ENCODE measurements around the gene GRIA4. TPM values are rescaled to one million over a fixed set of nuclear protein-coding genes. Genes with fewer than 3 reads are reported as not detected.

GRIA4 gene
- total and polyA plus RNA-seq, 4 donors = not detected

DNA sequence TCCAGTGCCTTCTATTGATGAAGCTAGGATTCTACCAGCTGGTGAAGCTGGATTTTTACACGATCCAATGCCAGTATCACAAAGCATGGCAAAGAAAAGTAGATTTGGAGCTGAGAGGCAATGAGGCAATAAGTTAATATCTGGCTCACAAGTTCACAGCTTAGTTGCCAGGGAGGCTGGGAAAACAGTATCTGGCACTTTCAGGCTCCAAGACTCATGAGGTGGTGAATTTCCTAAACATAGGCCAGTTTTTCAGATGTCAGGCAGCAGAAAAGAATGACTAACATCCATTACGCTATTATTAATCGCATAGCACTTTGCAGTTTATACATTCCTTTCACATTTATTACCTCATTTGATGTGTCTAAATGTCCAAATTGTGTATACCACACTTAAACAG, 122.7 kb downstream of the GRIA4 start:
- Histone ChIP-seq H3K4me3 (ENCODE audit: low read depth in 1 of 3, low read length in 3 of 3) (no peak overlapping the region), H3K27ac (ENCODE audit: low read depth in 1 of 2, low read length in 2 of 2) (no peak overlapping the region), H3K36me3 (ENCODE audit: control insufficient read depth in 4 of 4, insufficient read depth in 3 of 4, low read depth in 1 of 4, low read length in 3 of 4) (no peaks in the 10 kb centered on the region), H3K9ac (ENCODE audit: low read depth in 1 of 2, low read length in 2 of 2) (no peak overlapping the region), H3K4me1 (ENCODE audit: control insufficient read depth in 4 of 4, insufficient read depth in 4 of 4, low read length in 3 of 4) (no peaks in the 10 kb centered on the region), H3K9me3 (ENCODE audit: control insufficient read depth in 4 of 4, low read length in 3 of 4) (no peaks in the 10 kb centered on the region), H3K27me3 (ENCODE audit: control insufficient read depth in 4 of 4, insufficient read depth in 4 of 4, low read length in 3 of 4) (no peaks in the 10 kb centered on the region)
- 86% methylated on average over 3 of the region's 3 CpGs for WGBS
- TF ChIP-seq, protein P1, sequence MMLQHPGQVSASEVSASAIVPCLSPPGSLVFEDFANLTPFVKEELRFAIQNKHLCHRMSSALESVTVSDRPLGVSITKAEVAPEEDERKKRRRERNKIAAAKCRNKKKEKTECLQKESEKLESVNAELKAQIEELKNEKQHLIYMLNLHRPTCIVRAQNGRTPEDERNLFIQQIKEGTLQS (IDR thresholded peaks at IDR 0.05) = no peak
- TF ChIP-seq YY1 (IDR thresholded peaks at IDR 0.05) (no peak), EGR1 (IDR thresholded peaks at IDR 0.05; ENCODE audit: low read depth in 2 of 2) (no peak), FOXA1 (IDR thresholded peaks at IDR 0.05) (no peak), RXRA (IDR thresholded peaks at IDR 0.05) (no peak), FOXA2 (IDR thresholded peaks at IDR 0.05) (no peak), HNF4G (IDR thresholded peaks at IDR 0.05) (no peak)
- TF ChIP-seq, protein P2, sequence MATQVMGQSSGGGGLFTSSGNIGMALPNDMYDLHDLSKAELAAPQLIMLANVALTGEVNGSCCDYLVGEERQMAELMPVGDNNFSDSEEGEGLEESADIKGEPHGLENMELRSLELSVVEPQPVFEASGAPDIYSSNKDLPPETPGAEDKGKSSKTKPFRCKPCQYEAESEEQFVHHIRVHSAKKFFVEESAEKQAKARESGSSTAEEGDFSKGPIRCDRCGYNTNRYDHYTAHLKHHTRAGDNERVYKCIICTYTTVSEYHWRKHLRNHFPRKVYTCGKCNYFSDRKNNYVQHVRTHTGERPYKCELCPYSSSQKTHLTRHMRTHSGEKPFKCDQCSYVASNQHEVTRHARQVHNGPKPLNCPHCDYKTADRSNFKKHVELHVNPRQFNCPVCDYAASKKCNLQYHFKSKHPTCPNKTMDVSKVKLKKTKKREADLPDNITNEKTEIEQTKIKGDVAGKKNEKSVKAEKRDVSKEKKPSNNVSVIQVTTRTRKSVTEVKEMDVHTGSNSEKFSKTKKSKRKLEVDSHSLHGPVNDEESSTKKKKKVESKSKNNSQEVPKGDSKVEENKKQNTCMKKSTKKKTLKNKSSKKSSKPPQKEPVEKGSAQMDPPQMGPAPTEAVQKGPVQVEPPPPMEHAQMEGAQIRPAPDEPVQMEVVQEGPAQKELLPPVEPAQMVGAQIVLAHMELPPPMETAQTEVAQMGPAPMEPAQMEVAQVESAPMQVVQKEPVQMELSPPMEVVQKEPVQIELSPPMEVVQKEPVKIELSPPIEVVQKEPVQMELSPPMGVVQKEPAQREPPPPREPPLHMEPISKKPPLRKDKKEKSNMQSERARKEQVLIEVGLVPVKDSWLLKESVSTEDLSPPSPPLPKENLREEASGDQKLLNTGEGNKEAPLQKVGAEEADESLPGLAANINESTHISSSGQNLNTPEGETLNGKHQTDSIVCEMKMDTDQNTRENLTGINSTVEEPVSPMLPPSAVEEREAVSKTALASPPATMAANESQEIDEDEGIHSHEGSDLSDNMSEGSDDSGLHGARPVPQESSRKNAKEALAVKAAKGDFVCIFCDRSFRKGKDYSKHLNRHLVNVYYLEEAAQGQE (IDR thresholded peaks at IDR 0.05) = no peak
- DNase-seq (ENCODE audit: low spot score) = no peak

DNA sequence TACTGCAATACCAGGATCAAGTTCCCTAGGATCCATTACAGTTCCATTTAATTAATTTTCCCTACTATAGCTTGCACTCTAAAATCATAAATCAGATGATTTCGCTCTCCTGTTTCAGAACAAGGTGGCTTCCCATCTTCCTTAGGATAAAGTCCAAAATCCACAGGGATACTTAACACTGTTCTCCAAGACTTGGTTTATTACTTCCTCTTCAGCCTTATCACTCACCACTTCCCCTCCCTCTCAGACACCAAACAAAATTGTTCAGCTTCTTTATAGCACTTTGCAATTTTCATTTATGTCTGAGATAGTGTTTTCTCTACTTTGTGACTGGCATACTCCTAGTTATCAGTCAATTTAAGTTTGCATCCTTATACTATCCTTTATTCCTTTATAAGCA, 124.6 kb downstream of the GRIA4 start:
- H3K4me1 ChIP-seq (ENCODE audit: control insufficient read depth in 4 of 4, insufficient read depth in 4 of 4, low read length in 3 of 4) = no peaks in the 10 kb centered on the region
- no peak for DNase-seq (ENCODE audit: low spot score)
- WGBS = 62% methylated on average over 1 of the region's 1 CpG

DNA sequence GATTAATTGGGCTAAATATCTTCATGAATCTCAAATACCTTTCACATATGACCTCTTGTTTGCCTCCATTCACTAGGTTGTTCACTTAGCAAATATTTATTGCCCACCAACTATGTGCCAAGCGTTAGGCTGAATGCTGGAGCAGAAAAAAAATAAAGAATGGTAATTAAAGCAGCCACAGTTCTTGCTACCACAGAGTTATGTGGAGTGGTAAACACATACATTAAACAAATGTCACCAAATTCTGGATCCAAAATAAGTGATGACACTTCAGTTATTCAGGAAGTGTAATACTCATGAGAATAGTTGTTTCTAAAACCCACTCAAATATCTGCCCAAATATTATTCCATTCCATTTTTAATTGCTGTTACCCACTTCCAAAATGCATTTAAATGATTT, 128.4 kb downstream of the GRIA4 start:
- no peak for DNase-seq (ENCODE audit: low spot score)
- Histone ChIP-seq H3K9ac (ENCODE audit: low read depth in 1 of 2, low read length in 2 of 2) (no peak overlapping the region), H3K4me3 (ENCODE audit: low read depth in 1 of 3, low read length in 3 of 3) (no peak overlapping the region), H3K27me3 (ENCODE audit: control insufficient read depth in 4 of 4, insufficient read depth in 4 of 4, low read length in 3 of 4) (no peaks in the 10 kb centered on the region), H3K4me1 (ENCODE audit: control insufficient read depth in 4 of 4, insufficient read depth in 4 of 4, low read length in 3 of 4) (no peaks in the 10 kb centered on the region), H3K36me3 (ENCODE audit: control insufficient read depth in 4 of 4, insufficient read depth in 3 of 4, low read depth in 1 of 4, low read length in 3 of 4) (no peaks in the 10 kb centered on the region), H3K9me3 (ENCODE audit: control insufficient read depth in 4 of 4, low read length in 3 of 4) (no peaks in the 10 kb centered on the region), H3K27ac (ENCODE audit: low read depth in 1 of 2, low read length in 2 of 2) (no peak overlapping the region)
- 63% methylated on average over 1 of the region's 1 CpG for WGBS
- TF ChIP-seq SP1 (IDR thresholded peaks at IDR 0.05) (no peak), RAD21 (IDR thresholded peaks at IDR 0.05) (no peak), HNF4G (IDR thresholded peaks at IDR 0.05) (no peak), HNF4A (conservative IDR thresholded peaks at IDR 0.05) (no peak), EGR1 (IDR thresholded peaks at IDR 0.05; ENCODE audit: low read depth in 2 of 2) (no peak), TAF1 (conservative IDR thresholded peaks at IDR 0.05) (no peak), GABPA (IDR thresholded peaks at IDR 0.05 in 1 of 2, conservative IDR thresholded peaks at IDR 0.05 in 1 of 2) (no peak), RXRA (IDR thresholded peaks at IDR 0.05) (no peak), FOXA1 (IDR thresholded peaks at IDR 0.05) (no peak)
- TF ChIP-seq, protein P2 (IDR thresholded peaks at IDR 0.05) = no peak
- TF ChIP-seq, protein P1 (IDR thresholded peaks at IDR 0.05) = no peak
- TF ChIP-seq, protein P3, sequence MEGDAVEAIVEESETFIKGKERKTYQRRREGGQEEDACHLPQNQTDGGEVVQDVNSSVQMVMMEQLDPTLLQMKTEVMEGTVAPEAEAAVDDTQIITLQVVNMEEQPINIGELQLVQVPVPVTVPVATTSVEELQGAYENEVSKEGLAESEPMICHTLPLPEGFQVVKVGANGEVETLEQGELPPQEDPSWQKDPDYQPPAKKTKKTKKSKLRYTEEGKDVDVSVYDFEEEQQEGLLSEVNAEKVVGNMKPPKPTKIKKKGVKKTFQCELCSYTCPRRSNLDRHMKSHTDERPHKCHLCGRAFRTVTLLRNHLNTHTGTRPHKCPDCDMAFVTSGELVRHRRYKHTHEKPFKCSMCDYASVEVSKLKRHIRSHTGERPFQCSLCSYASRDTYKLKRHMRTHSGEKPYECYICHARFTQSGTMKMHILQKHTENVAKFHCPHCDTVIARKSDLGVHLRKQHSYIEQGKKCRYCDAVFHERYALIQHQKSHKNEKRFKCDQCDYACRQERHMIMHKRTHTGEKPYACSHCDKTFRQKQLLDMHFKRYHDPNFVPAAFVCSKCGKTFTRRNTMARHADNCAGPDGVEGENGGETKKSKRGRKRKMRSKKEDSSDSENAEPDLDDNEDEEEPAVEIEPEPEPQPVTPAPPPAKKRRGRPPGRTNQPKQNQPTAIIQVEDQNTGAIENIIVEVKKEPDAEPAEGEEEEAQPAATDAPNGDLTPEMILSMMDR (IDR thresholded peaks at IDR 0.05; ENCODE audit: low read depth, low read length, missing input control) = no peak
- TF ChIP-seq, protein P4, sequence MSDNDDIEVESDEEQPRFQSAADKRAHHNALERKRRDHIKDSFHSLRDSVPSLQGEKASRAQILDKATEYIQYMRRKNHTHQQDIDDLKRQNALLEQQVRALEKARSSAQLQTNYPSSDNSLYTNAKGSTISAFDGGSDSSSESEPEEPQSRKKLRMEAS (IDR thresholded peaks at IDR 0.05) = no peak
- TF ChIP-seq, protein P5, sequence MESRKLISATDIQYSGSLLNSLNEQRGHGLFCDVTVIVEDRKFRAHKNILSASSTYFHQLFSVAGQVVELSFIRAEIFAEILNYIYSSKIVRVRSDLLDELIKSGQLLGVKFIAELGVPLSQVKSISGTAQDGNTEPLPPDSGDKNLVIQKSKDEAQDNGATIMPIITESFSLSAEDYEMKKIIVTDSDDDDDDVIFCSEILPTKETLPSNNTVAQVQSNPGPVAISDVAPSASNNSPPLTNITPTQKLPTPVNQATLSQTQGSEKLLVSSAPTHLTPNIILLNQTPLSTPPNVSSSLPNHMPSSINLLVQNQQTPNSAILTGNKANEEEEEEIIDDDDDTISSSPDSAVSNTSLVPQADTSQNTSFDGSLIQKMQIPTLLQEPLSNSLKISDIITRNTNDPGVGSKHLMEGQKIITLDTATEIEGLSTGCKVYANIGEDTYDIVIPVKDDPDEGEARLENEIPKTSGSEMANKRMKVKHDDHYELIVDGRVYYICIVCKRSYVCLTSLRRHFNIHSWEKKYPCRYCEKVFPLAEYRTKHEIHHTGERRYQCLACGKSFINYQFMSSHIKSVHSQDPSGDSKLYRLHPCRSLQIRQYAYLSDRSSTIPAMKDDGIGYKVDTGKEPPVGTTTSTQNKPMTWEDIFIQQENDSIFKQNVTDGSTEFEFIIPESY (IDR thresholded peaks at IDR 0.05) = no peak

More for the DNA sequence above, 124.6 kb downstream of the GRIA4 start:
- Histone ChIP-seq H3K27ac (ENCODE audit: low read depth in 1 of 2, low read length in 2 of 2) (no peak overlapping the region), H3K9ac (ENCODE audit: low read depth in 1 of 2, low read length in 2 of 2) (no peak overlapping the region), H3K9me3 (ENCODE audit: control insufficient read depth in 4 of 4, low read length in 3 of 4) (no peaks in the 10 kb centered on the region), H3K36me3 (ENCODE audit: control insufficient read depth in 4 of 4, insufficient read depth in 3 of 4, low read depth in 1 of 4, low read length in 3 of 4) (no peaks in the 10 kb centered on the region), H3K27me3 (ENCODE audit: control insufficient read depth in 4 of 4, insufficient read depth in 4 of 4, low read length in 3 of 4) (no peaks in the 10 kb centered on the region), H3K4me3 (ENCODE audit: low read depth in 1 of 3, low read length in 3 of 3) (no peak overlapping the region)
- TF ChIP-seq EGR1 (IDR thresholded peaks at IDR 0.05; ENCODE audit: low read depth in 2 of 2) = no peak

Measured in liver (tissue), 9 donors.